ENCODE measurements around the gene ASNSD1. TPM values are rescaled to one million over a fixed set of nuclear protein-coding genes. Genes with fewer than 3 reads are reported as not detected.
"Not testable (repeated sequence)": the region's sequence is repeated elsewhere in the genome, so short reads cannot be mapped to it uniquely, and the experiment has no call there.

Gene ASNSD1
- total RNA-seq, 2 donors from 2014 or later: 46.2 to 59.0 TPM

- H3K9me3 Mint-ChIP-seq: peaks cover 0 to 5% of the 10 kb centered on the region in 2 donors
- H3K36me3 Mint-ChIP-seq: no peaks in the 10 kb centered on the region
- H3K27ac Mint-ChIP-seq: no peak overlapping the region
- ATAC-seq: no peak
- no peak for DNase-seq (ENCODE audit: low spot score in 2 of 2)
These were observed 48.4 kb downstream of the ASNSD1 start for GRCh38 chr2:189709501-189710221.

DNA sequence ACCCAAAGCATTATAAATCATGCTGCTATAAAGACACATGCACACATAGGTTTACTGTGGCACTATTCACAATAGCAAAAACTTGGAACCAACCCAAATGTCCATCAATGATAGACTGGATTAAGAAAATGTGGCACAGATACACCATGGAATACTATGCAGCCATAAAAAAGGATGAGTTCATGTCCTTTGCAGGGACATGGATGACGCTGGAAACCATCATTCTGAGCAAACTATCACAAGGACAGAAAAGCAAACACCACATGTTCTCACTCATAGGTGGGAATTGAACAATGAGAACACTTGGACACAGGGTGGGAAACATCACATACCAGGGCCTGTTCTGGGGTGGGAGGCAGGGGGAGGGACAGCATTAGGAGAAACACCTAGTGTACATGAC is 56.3 kb downstream of the ASNSD1 start:
- H3K36me3 Mint-ChIP-seq; DNase-seq (ENCODE audit: low spot score in 2 of 2); ATAC-seq; H3K27ac Mint-ChIP-seq: not testable (repeated sequence)
- peaks cover 6 to 15% of the 10 kb centered on the region in 2 donors for H3K9me3 Mint-ChIP-seq

GRCh38 chr2:189719571-189719970 is 58.3 kb downstream of the ASNSD1 start:
- Mint-ChIP-seq H3K36me3 (no peaks in the 10 kb centered on the region), H3K9me3 (peaks cover 6 to 10% of the 10 kb centered on the region in 2 donors), H3K27ac (no peak overlapping the region)
- no peak for ATAC-seq
- DNase-seq (ENCODE audit: low spot score in 2 of 2): no peak

Other genes starting within 250 kb of the ASNSD1 start
- gene WDR75, start 220.0 kb upstream of the ASNSD1 start, total RNA-seq: 10 to 100 TPM; 29.8 to 80.1 TPM
- gene SLC40A1, start 80.7 kb upstream of the ASNSD1 start, total RNA-seq: 1 to 10 TPM; 1.6 to 4.6 TPM
- gene ANKAR, start 13.2 kb downstream of the ASNSD1 start, total RNA-seq: 1 to 10 TPM; 2.6 to 2.9 TPM
- 10 to 100 TPM in 1 of 2 donors, 1 to 10 TPM in 1; 8.9 to 11.8 TPM for gene OSGEPL1, start 101.3 kb downstream of the ASNSD1 start, total RNA-seq
- gene ORMDL1, start 122.9 kb downstream of the ASNSD1 start, total RNA-seq: 10 to 100 TPM; 58.9 to 59.5 TPM
- 10 to 100 TPM; 35.2 to 38.3 TPM for gene PMS1, start 123.0 kb downstream of the ASNSD1 start, total RNA-seq

All from activated naive CD4-positive, alpha-beta T cell treated with anti-CD3 and anti-CD28 coated beads, Interleukin-2, amount 50 U/mL, for 72 hours (primary cell).